IPS-15b (cell line): ENCODE results near the gene IQCB1.
A peak's percentile ranks its signal among the peaks of the same experiment; 100 is the strongest.
"Not testable (repeated sequence)": the region's sequence is repeated elsewhere in the genome, so short reads cannot be mapped to it uniquely, and the experiment has no call there.

Source experiments
- H3K27me3 ChIP-seq: one replicate; pipeline ENCODE4 v1.6.1; 2013; ENCODE audit warnings: low read length; ENCODE audit not compliant: control insufficient read depth, insufficient read depth
- H3K36me3 ChIP-seq: one replicate; pipeline ENCODE4 v1.6.1; 2013; ENCODE audit warnings: low read length; ENCODE audit not compliant: control insufficient read depth, insufficient read depth
- H3K4me1 ChIP-seq: one replicate; pipeline ENCODE4 v1.6.1; 2013; ENCODE audit warnings: mild to moderate bottlenecking, low read length; ENCODE audit not compliant: control insufficient read depth, insufficient read depth
- H3K4me3 ChIP-seq: one replicate; pipeline ENCODE4 v1.5.1; 2013; ENCODE audit warnings: low read depth, low read length
- H3K9ac ChIP-seq: one replicate; pipeline ENCODE4 v1.6.1; 2013; ENCODE audit warnings: low read depth, mild to moderate bottlenecking, low read length
- H3K9me3 ChIP-seq: one replicate; pipeline ENCODE4 v1.6.1; 2013; ENCODE audit warnings: mild to moderate bottlenecking, low read length; ENCODE audit not compliant: control insufficient read depth, insufficient read depth

The IQCB1 gene

GRCh38 chr3:121834671-121835464 lies at the start of gene IQCB1, which contains the start of gene EAF2:
TSS of gene IQCB1 (minus strand) at chr3:121835060. CDS start at chr3:121828960, 6,100 bp downstream.
TSS of gene EAF2 (plus strand) at chr3:121835209. CDS start at chr3:121835286, 77 bp downstream.
- Histone ChIP-seq H3K27me3 (peaks cover 12% of the 10 kb centered on the region), H3K9me3 (no peaks in the 10 kb centered on the region), H3K9ac (peak within 1 kb of the TSS; percentile 94), H3K36me3 (no peaks in the 10 kb centered on the region), H3K4me1 (no peaks in the 10 kb centered on the region), H3K4me3 (peak within 1 kb of the TSS; percentile 95)

GRCh38 chr3:121883507-121883906 lies 48.6 kb upstream of the IQCB1 start:
- H3K4me1 ChIP-seq = no peaks in the 10 kb centered on the region
- no peaks in the 10 kb centered on the region for H3K27me3 ChIP-seq
- no peak overlapping the region for H3K9ac ChIP-seq
- H3K36me3 ChIP-seq = no peaks in the 10 kb centered on the region
- H3K9me3 ChIP-seq = no peaks in the 10 kb centered on the region
- no peak overlapping the region for H3K4me3 ChIP-seq

GRCh38 chr3:121878411-121878810 lies 43.6 kb upstream of the IQCB1 start:
- H3K9ac ChIP-seq = no peak overlapping the region
- H3K36me3 ChIP-seq = no peaks in the 10 kb centered on the region
- H3K4me3 ChIP-seq = no peak overlapping the region
- H3K9me3 ChIP-seq = no peaks in the 10 kb centered on the region
- no peaks in the 10 kb centered on the region for H3K4me1 ChIP-seq
- no peaks in the 10 kb centered on the region for H3K27me3 ChIP-seq

GRCh38 chr3:121871430-121871829 lies 36.6 kb upstream of the IQCB1 start:
- no peaks in the 10 kb centered on the region for H3K4me1 ChIP-seq
- no peak overlapping the region for H3K9ac ChIP-seq
- no peaks in the 10 kb centered on the region for H3K9me3 ChIP-seq
- H3K36me3 ChIP-seq = no peaks in the 10 kb centered on the region
- no peak overlapping the region for H3K4me3 ChIP-seq
- H3K27me3 ChIP-seq = no peaks in the 10 kb centered on the region

- Histone ChIP-seq H3K9ac (no peak overlapping the region), H3K4me1 (no peaks in the 10 kb centered on the region), H3K36me3 (no peaks in the 10 kb centered on the region), H3K27me3 (no peaks in the 10 kb centered on the region), H3K9me3 (no peaks in the 10 kb centered on the region), H3K4me3 (no peak overlapping the region)
Measured at GRCh38 chr3:121870717-121871116, 35.9 kb upstream of the IQCB1 start.

- H3K36me3 ChIP-seq = no peaks in the 10 kb centered on the region
- no peaks in the 10 kb centered on the region for H3K4me1 ChIP-seq
- H3K4me3 ChIP-seq = no peak overlapping the region
- H3K9me3 ChIP-seq = no peaks in the 10 kb centered on the region
- no peak overlapping the region for H3K9ac ChIP-seq
- no peaks in the 10 kb centered on the region for H3K27me3 ChIP-seq
Measured at GRCh38 chr3:121869736-121870135, 34.9 kb upstream of the IQCB1 start.

- Histone ChIP-seq H3K27me3 (no peaks in the 10 kb centered on the region), H3K36me3 (no peaks in the 10 kb centered on the region), H3K9ac (no peak overlapping the region), H3K4me1 (no peaks in the 10 kb centered on the region), H3K4me3 (no peak overlapping the region), H3K9me3 (peaks cover 11% of the 10 kb centered on the region)
Measured at GRCh38 chr3:121863801-121864200, 28.9 kb upstream of the IQCB1 start.

- not testable (repeated sequence) for H3K27me3 ChIP-seq, H3K4me1 ChIP-seq, H3K9ac ChIP-seq, H3K36me3 ChIP-seq, H3K4me3 ChIP-seq
- peaks cover 11% of the 10 kb centered on the region for H3K9me3 ChIP-seq
Measured at GRCh38 chr3:121863247-121863646, 28.4 kb upstream of the IQCB1 start.

GRCh38 chr3:121857778-121858177 lies 22.9 kb upstream of the IQCB1 start:
- not testable (repeated sequence) for H3K27me3 ChIP-seq, H3K4me3 ChIP-seq, H3K36me3 ChIP-seq, H3K9ac ChIP-seq, H3K9me3 ChIP-seq, H3K4me1 ChIP-seq

GRCh38 chr3:121855555-121855954 lies 20.7 kb upstream of the IQCB1 start:
- H3K9ac ChIP-seq = no peak overlapping the region
- H3K9me3 ChIP-seq = no peaks in the 10 kb centered on the region
- no peaks in the 10 kb centered on the region for H3K27me3 ChIP-seq
- no peak overlapping the region for H3K4me3 ChIP-seq
- no peaks in the 10 kb centered on the region for H3K4me1 ChIP-seq
- H3K36me3 ChIP-seq = no peaks in the 10 kb centered on the region

- H3K36me3 ChIP-seq = no peaks in the 10 kb centered on the region
- H3K9me3 ChIP-seq = no peaks in the 10 kb centered on the region
- H3K4me3 ChIP-seq = no peak overlapping the region
- H3K4me1 ChIP-seq = no peaks in the 10 kb centered on the region
- H3K9ac ChIP-seq = no peak overlapping the region
- no peaks in the 10 kb centered on the region for H3K27me3 ChIP-seq
Measured at GRCh38 chr3:121852256-121852655, 17.4 kb upstream of the IQCB1 start.

GRCh38 chr3:121844892-121845291 lies 10.0 kb upstream of the IQCB1 start:
- Histone ChIP-seq H3K9ac (no peak overlapping the region), H3K4me3 (no peak overlapping the region), H3K27me3 (no peaks in the 10 kb centered on the region), H3K4me1 (no peaks in the 10 kb centered on the region), H3K9me3 (no peaks in the 10 kb centered on the region), H3K36me3 (no peaks in the 10 kb centered on the region)
